KOPT-K1 (cell line): ENCODE data around the gene SMIM9.
A peak's percentile ranks its signal among the peaks of the same experiment; 100 is the strongest.
"Not testable (repeated sequence)": the region's sequence is repeated elsewhere in the genome, so short reads cannot be mapped to it uniquely, and the experiment has no call there.

Source experiments
- H3K27ac ChIP-seq: fragments of 200-600 bp; sonication (generic); 2 replicates; pipeline ENCODE4 v1.5.1; 2016; ENCODE audit warnings: antibody characterized with exemption, mild to moderate bottlenecking, low read depth, low read length; ENCODE audit not compliant: poor library complexity, severe bottlenecking
- H3K36me3 ChIP-seq: fragments of 200-600 bp; sonication (generic); 2 replicates; pipeline ENCODE4 v1.5.1; 2017; ENCODE audit warnings: antibody characterized with exemption, mild to moderate bottlenecking, low read length, moderate library complexity; ENCODE audit not compliant: insufficient read depth
- H3K9me3 ChIP-seq: fragments of 200-600 bp; sonication (generic); 2 replicates; pipeline ENCODE4 v1.5.1; 2017; ENCODE audit warnings: antibody characterized with exemption, low read length, mild to moderate bottlenecking; ENCODE audit not compliant: insufficient read depth, poor library complexity, severe bottlenecking

SMIM9 gene

DNA sequence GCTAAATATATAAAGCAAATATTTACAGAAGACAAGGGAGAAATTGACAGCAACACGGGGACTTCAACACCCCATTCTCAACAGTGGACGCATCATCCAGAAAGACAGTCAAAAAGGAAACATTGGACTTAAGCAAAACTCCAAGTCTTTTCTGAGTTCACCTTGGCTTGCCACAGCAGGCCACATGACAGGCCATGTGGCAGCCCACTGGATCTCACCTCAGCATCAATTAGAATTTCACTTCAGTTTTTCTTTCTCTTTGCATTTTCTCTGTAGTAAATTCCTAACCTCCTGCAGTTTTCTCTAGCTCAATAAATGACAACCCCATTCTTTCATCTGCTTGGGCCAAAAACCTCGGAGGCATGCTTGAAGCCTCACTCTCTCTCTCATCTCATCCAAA, 12.4 kb downstream of the SMIM9 start:
- Histone ChIP-seq H3K36me3 (no peaks in the 10 kb centered on the region), H3K27ac (no peak overlapping the region), H3K9me3 (no peaks in the 10 kb centered on the region)

DNA sequence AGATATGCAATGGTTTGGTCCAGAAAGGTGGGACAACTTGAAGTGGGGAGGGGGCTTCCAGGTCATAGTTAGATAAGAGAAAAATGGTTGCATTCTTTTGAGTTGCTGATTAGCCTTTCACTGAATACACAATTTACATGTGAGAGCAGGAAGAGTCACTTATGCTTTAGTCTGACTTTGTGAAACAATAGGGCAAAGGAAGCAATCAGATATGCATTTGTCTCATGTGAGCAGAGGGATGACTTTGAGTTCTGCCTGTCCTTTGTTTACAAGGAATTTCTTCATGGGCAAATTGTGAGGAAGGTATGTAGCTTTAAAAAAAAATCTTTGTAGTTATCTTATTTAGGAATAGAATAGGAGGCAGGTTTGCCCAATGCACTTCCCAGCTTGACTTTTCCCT, 12.9 kb downstream of the SMIM9 start:
- no peak overlapping the region for H3K27ac ChIP-seq
- H3K36me3 ChIP-seq = no peaks in the 10 kb centered on the region
- H3K9me3 ChIP-seq = no peaks in the 10 kb centered on the region

DNA sequence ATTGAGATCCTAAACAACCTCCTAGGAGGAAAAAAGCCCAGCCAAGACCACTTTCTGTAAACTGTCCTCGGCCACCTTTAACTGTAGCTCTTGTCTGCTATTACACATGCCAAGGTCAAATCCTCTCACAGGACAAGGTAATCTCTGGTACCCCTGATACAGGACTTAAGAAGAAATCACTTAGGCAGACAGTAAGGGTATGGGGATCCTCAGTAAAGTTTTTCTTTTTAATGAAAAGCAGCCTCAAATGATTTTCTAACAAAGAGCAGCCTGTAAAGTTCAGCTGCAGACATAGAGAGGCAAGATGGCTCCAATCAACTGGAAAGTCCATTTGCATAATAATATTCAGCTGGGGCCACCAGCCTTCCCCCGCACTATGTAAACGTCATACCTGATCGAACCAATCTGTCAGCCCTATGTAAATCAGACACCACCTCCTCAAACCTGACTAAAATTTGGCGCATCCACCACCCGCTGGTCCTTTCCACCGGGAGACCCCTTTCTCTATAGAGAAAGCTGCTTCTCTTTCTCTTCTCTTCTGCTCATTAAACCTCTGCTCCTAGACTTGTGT, 14.6 kb downstream of the SMIM9 start:
- H3K27ac ChIP-seq = no peak overlapping the region
- no peaks in the 10 kb centered on the region for H3K9me3 ChIP-seq
- no peaks in the 10 kb centered on the region for H3K36me3 ChIP-seq

DNA sequence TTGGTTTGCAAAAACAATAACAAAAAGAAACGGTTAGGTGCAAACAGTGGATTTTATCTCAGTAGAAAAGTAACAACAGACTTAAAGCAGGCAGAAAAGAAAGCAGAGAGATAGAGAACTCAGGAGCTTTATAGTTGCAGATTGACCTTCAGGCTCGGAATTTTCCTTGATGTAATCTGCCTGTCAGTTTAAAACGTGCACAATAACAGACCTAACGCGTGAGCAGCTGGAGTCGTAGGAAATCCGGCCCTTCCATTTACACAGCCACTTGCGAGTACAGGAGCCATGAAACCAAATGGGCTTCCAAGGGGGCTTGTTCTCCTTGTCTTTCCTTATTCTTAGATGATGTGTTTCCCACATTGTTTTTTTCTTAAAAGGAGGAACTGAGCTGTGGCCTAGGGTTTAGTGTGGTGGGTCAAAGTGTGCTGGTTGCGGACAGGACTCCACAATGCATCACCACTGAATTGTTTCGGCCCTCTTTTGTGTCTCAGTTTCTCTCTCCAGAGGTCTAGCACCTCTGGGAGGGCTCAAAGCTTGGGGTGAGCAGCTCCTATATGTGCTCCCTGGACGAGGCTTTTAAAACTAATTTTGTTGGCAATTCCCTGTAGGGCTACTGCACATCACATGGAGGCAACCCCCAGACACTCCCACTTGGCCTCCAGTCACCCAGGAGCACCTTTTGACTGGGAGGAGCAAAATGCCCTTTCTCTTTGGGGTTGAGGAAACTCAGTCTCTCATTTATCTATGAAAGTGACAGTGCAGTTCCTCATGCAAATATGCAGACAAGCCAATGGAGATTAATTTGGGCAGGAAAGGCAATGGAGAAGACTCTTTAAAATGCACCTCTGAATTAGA, 15.3 kb downstream of the SMIM9 start:
- Histone ChIP-seq H3K27ac (no peak overlapping the region), H3K36me3 (no peaks in the 10 kb centered on the region), H3K9me3 (no peaks in the 10 kb centered on the region)

DNA sequence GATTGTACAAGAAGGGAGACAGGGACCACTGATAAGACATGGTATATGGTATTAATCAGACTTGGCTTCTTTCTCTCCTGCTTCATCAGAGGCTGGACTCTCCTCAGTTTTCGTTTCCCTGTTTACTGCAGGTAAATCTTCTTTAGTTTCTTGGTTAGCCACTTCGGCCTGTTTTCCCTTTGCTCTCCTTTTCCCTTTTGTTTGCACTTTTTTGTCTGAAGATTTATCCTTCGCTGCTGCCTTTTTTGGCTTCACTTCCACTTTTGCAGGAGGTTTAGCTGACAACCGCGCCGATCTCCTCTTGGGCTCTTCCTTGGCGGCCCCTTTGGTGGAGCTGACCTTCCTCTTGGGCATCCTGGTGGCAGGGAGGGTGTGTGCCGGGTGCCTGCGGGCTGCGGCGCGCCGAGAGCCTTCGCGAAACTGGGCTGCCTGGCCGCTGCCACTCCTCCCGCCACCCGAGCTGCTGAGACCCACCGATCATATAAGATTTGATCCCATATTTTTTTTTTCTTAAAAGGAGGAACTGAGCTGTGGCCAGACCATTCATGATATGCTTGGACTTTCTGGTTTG, 17.3 kb downstream of the SMIM9 start:
- not testable (repeated sequence) for H3K36me3 ChIP-seq, H3K27ac ChIP-seq, H3K9me3 ChIP-seq

DNA sequence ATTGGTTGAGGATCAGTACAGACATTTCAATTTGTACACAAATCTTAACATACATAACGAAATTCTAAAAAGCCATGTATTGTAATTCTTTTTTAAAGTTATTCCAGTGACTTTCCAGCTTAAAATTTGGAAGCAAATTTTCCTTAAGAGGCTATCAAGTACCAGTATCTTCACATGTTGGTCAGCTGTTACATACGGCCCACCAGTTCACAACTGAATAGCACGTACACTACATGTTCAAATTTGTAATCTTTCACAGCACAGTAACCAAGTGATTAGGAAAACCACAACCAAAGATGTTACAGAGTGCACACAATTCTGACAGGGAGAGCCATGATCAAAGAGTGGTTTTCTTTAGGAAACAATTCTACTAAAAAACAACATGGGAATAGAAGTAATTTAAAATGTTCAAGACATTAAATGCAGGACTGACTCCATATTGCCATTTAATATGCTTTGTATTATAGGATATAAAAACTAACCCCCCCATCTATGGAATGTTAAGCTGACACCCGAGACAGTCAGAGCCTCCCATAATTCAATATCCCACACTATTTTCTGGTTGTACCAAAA, 18.1 kb downstream of the SMIM9 start:
- not testable (repeated sequence) for H3K9me3 ChIP-seq, H3K36me3 ChIP-seq, H3K27ac ChIP-seq

DNA sequence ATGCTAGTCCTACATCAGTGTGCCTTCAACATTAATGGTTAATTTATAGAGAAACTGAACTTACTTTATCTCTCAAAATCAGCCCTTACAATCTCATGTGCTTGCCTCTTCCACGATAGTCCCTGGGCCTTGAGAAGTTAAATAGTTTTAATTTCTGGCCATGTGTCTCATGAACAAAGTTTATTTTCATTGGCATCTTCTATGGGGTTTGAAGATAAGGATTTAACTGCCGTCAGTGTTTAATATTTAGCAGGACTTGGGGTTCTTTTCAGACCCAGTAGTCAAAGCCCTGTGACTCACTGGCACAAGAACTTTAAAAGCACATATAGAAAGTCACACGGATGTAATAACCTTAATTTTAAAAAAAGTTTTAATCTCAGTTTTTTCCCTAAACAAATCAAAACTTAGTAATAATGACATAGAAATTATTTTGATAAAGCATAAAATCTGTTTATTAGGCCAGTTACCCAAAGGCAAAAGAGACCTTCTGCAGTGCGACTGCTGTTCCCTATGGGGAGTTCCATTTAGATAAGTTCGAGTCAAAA, 19.1 kb downstream of the SMIM9 start:
- Histone ChIP-seq H3K27ac (no peak overlapping the region), H3K9me3 (no peaks in the 10 kb centered on the region), H3K36me3 (no peaks in the 10 kb centered on the region)

DNA sequence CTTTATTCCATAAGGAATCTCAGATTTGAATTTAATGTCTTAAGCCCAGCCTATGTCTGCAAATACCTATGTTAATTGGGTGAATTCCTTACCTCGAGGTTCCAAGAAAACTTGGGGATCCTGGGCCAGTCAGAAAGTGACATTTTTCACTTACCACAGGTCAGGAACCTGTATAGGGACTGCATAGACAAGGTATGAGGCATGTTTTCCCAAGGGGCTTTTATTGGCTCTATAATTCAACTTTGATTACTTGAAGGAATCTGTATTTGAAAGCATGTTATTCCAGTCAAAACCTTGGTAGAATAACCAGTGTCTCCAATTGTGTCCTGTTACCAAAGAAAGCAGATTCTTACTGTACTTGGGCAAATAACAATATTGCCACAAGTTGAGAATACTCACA, 20.7 kb downstream of the SMIM9 start:
- H3K9me3 ChIP-seq = no peaks in the 10 kb centered on the region
- H3K36me3 ChIP-seq = no peaks in the 10 kb centered on the region
- no peak overlapping the region for H3K27ac ChIP-seq

DNA sequence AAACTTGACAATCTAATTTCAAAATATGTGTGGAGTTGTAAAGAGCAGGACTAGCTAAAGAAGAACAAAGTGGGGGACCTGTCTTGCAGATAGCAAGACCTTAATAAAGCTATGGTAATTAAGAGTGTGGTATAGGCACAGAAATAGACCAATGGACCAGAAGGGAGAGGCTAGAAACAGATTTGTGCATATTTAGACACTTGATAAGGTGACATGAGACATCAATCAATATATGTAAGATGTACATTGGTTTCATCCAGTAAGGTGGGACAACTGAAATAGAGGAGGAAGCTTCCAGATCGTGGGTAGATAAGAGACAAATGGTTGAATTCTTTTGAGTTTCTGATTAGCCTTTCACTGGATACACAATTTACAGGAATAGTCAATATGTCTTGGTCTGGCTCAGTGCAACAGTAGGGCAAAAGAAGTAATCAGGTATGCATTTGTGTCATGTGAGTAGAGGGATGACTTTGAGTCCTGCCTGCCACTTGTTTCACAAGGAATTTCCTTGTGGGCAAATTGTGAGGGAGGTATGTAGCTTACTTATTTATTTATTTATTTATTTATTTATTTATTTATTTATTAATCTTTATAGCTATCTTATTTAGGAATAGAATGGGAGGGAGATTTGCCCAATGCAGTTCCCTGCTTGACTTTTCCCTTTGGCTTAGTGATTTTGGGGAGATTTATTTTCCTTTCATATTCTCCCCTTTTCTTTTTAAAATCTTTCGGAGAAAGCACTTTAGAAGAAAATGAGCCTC, 21.9 kb downstream of the SMIM9 start:
- no peaks in the 10 kb centered on the region for H3K36me3 ChIP-seq
- peaks cover 3% of the 10 kb centered on the region for H3K9me3 ChIP-seq
- H3K27ac ChIP-seq = no peak overlapping the region

DNA sequence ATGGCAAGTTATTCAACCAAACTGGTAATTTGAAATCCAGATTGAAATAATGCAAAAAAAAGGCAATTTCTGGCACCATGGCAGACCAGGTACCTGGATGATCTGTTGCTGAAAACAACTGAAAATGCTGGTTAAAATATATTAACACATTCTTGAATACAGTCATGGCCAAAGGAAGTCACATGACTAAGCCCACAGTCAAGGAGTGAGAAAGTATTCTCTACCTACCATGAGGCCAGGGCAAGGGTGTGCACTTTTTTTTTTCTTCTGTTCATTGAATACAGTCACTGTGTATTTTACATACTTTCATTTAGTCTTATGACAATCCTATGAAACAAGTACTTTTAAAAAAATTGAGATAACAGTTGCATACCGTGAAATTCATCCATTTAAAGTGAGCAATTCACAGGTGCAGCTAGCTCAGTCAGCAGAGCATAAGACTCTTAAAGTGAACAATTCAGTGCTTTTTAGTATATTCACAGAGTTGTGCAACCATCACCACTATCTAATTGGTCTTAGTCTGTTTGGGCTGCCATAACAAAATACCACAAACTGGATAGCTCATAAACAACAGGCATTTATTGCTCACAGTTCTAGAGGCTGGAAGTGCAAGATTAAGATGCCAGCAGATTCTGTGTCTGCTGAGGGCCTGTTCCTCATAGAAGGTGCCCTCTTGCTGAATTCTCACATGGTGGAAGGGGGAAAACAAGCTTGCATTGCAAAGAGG, 24.4 kb downstream of the SMIM9 start:
- peak overlapping the region; percentile 51 for H3K27ac ChIP-seq

DNA sequence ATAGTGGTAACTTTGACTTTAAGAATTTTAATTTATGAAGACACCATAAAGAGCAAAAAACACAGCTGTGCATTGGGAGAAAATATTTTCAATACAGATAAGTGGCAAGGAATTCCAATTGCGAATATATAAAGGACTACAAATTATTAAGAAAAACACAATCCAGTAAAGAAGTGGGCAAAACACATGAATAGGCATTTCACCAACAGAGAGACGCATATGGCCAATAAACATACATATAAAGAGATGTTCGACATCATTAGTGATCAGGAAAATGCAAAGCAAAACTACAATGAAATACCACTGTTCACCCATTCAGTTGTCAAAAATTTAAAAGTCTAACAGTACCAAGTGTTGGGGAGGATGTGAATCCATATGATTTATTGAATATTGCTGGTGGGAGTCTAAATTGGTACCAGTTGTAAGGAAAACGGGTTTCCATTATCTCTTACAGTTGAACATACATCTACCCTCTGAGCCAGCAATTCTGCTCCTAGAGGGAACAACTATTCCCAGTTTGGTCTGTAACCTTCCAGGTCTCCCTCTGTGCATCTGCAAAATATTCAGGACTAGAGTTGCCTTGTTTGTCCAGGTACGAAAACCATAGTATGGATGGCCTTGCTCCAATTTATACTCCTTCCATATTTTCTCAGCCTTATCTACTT, 27.5 kb downstream of the SMIM9 start:
- no peaks in the 10 kb centered on the region for H3K36me3 ChIP-seq
- H3K27ac ChIP-seq = no peak overlapping the region
- H3K9me3 ChIP-seq = peaks cover 7% of the 10 kb centered on the region

More for the DNA sequence above, 24.4 kb downstream of the SMIM9 start:
- peaks cover 7% of the 10 kb centered on the region for H3K9me3 ChIP-seq
- no peaks in the 10 kb centered on the region for H3K36me3 ChIP-seq

DNA sequence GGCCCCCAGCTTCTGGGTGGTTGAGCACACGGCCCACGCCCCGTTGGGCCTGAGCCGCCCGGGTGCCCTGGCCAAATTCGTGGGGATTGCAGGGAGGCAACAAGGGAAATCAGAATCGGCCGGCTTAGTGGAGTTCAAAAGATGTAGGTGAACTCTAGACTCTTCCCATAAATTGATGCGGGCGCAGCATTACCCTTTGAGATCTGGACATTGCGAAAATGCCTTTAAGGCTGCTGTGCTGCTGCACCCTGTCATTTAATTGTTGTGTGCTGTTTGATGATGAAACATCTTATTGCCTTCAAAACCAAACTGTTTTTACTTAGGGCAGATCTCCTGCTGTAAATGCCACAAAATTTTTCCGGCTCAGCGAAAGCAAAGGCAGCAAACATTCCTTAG, 28.8 kb downstream of the SMIM9 start:
- H3K9me3 ChIP-seq = peaks cover 7% of the 10 kb centered on the region
- no peaks in the 10 kb centered on the region for H3K36me3 ChIP-seq
- H3K27ac ChIP-seq = peak overlapping the region; percentile 74

DNA sequence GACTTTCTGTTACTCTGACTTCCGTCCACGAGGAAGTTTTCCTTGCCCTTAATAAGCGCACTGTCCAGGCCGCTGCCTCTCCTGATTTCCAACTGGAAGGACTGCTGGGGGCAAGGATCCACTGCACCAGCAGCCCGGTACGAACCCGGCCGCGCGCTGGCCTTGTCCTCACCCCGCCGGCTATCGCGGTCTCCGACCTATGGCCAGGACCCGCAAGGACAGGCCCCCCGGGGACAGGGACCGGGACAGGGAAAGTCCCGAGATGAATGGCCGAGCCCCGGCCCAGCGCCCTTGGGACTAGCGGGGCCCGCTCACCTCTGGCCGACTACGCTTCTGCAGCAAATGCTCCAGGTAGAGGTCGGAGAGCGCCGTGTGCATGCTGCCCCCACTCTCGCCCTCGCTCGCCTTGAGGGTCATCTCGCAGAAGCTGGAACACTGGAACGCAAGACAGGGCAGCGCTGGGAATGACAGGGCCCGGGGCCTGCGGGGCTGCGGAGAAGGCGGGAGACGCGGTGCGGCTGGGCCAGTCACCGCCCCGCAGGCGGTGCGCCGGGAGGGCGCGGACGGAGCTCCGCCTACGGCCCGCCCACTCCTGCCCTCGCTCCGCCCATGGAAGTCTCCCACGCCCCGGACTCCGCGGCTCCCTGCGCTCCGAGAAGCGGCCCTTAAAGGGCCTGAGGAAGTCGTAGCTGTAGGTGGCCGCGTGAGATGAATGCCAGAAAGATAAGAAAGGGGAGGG, 29.3 kb downstream of the SMIM9 start, which contains the start of gene MPP1:
Gene MPP1, minus strand, starts transcription at position 529 of the 739 bp plus-strand sequence. Its CDS starts 112 bp downstream, at position 417.
- Histone ChIP-seq H3K36me3 (no peaks in the 10 kb centered on the region), H3K27ac (peak within 1 kb of the TSS; percentile 74), H3K9me3 (peaks cover 7% of the 10 kb centered on the region)
